Cerebellar cortex (tissue), 1 donor: ENCODE results near the gene PSTK.

Experiments
- DNase-seq: peaks from one replicate; pipeline ENCODE4 v3.0.0-alpha.2; 2015; ENCODE audit warnings: low spot score

PSTK gene

DNA sequence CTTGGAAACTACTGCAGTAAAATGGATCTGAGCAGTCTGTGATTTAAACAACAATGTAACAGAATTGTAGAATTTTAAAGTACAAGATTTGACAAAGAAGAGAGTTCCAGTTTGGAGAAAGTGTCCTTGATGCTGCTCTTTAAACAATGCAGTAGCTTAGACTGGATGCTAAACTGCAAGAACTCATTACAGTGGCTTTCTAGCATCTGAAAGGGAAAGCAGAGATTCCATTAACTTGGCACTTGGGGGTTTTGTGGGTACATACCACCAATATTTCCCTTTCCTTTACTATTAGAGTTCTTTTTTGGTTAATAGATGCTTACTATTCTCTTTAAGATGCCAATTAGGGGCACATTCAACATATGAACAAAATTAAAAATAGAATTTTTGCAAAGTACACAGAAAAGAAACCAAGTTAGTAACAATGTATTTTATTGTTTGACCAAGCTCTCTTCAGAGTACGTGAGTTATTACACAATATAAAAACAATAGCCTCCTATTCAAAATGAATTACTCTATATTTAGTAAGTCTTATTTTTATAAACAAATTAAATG lies 11.9 kb downstream of the PSTK start:
- DNase-seq = no peak

DNA sequence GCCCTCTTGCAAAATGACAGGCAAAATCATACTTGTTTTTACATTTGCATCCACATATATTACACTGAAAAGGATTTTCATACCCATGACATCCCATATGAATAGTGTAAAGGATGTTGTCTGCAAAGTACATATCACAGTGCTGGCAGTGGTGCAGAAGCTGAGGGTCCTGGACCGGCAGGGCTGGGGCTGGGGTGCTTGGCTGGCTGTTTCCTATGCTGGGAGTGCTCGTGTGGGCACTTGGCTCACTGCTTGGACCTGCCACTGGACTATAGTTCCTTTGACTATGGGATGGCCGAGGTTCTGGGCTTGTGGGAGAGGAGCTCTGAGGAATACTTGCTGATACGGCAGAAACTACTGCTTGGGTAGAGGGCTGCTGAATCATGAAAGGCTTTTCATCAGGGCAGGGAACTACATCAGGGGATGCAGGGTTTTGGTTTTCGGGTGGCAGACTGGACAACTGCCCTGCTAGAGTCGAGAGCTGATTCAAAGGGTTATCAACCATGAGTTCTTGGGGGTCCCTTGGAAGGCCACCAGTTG lies 13.7 kb downstream of the PSTK start:
- DNase-seq = no peak

DNA sequence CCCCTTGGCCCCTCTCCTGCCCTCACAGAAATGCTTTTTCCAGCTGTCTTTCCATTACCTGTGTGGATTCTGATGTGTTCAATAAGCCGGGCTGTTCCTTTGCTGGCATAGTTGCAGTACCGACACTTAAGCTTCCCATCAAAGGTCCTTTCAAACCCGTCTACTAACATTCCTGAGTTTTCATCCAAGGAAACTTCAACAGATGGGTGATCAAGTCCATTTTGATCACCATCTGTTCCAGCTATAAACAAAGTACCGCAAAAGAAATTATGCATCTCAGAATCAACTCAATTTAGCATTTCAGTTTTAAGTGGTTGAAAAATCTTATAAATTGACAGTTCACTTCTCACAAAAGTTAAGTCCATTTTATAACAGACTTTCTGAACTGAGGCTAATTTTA lies 15.7 kb downstream of the PSTK start:
- no peak for DNase-seq

DNA sequence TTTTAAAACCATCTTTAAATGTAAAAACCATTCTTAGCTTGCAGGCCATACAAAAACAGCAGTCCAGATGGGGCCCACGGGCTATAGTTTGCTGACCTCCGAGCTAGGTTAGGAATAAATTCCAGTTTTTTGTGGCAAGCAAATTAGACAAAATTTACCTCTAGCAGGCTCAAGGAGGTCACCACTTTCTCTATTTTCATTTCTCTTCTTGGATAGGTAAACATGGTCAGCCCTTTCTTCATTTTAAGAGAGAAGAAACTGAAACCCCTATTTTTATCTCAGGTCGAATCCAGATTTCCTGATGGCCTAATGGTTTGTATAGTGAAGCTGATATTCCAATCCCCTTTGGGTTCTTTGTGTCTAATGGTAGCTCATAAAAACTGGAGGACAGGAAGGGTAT lies 17.7 kb downstream of the PSTK start:
- no peak for DNase-seq

DNA sequence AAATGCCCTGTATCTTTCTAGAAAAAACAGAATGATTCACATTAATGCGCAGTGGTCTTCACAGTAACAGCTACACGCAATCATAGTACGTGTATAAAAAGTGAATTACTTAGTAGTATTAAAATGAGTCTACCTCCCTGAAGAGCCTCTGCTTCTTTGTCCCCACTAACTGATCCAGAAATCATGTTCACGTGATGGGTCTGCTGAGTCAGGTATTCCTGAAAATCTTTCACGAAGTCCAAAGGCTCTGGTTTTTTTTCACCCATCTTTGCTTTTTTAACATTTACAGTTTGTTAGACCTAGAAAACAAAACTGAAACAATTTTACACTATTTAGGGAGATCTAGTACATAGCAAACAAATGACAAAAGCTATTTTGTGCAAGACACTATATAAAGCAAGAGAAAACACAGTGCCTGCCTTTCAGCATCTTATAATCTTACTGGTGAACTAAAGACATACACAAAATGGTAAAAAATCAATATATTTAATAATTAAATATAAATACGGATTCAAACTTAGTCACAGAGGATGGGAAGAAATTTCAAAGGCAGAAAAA lies 18.2 kb downstream of the PSTK start:
- DNase-seq = no peak

DNA sequence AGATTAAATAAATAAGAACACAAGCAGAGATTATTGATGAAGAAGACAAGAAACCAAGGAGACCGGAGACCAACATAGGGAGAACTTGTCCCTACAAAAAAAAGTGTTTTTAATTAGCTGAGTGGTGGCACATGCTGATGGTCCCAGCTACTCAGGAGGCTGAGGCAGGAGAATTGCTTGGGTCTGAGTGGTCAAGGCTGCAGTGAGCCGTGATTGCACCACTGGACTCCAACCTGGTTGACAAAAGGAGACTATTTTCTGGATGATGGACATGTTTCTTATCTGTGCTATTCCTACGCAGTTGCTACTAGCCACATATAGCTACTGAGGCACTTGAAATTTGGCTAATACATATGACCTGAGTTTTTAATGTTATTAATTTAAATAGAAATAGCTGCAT lies 18.7 kb downstream of the PSTK start:
- DNase-seq = no peak

DNA sequence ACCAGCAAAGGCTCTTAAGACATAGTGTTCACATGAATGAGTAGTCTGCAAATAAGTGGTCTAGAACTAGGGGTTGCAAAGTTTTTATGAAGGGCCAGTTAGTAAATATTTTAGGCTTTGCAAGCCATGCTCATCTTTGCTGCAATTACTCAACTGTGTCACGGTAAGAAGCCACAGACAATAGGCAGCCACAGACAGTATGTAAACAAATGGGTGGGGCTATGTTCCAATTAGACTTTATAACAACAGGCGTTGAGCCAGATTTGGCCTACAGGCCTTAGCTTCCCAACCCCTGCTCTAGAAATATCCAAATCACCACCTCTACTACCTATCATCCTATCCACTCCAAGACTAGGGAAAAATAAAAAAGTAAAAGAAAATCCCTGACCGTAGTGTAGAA lies 19.1 kb downstream of the PSTK start:
- no peak for DNase-seq

DNA sequence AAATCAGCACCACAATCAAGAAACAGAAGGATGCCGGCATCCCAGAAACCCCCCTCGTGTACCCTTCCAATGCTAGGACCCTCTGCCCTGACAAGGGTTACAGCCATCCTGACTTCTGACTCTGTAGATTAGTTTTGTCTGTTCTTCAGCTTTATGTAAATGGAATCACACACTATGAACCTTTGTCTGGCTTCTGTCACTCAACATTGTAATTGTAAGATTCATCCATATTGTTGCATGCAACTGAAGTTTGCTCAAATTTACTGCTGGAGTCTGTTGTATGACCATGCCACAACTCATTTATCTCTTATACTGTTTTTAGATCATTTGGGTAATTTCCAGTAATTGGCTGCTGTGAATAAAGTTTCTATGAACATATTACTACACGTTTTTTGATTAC lies 20.0 kb downstream of the PSTK start:
- DNase-seq = no peak

DNA sequence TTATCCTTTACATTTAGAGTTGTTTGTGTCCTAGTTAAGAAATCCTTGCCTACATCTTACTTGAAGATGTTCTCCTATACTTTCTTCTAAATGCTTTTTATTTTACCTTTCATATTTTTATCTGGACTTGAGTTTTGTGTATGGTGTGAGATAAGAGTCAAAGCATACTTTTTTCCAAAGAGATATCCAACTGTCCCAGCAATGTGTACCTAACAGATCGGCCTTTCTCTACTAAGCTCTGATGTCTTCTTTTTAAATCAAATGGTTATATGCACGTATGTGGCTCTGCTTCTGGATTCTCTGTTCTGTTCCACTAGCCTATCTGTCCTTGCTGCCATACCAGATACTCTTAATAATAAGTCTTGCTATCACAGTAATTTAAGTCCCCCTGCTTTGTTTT lies 21.2 kb downstream of the PSTK start:
- no peak for DNase-seq

DNA sequence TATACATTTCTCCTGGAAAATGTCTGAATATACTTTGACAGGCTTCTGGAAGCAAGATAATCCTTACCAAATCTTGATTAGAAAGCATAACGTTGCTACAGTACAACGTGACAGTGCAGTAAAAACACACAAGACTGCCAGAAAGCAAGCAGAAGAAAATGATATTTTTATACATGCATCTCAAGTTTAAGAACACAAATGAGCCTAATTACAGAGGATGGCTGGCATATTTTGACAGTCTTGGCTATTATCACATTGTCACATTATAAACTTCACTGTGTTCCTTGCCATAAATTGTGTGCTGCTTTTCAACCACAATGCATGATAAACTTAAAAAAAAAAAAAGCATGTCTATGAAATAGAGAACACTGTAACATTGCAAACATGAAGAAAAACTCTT lies 24.1 kb downstream of the PSTK start:
- no peak for DNase-seq

DNA sequence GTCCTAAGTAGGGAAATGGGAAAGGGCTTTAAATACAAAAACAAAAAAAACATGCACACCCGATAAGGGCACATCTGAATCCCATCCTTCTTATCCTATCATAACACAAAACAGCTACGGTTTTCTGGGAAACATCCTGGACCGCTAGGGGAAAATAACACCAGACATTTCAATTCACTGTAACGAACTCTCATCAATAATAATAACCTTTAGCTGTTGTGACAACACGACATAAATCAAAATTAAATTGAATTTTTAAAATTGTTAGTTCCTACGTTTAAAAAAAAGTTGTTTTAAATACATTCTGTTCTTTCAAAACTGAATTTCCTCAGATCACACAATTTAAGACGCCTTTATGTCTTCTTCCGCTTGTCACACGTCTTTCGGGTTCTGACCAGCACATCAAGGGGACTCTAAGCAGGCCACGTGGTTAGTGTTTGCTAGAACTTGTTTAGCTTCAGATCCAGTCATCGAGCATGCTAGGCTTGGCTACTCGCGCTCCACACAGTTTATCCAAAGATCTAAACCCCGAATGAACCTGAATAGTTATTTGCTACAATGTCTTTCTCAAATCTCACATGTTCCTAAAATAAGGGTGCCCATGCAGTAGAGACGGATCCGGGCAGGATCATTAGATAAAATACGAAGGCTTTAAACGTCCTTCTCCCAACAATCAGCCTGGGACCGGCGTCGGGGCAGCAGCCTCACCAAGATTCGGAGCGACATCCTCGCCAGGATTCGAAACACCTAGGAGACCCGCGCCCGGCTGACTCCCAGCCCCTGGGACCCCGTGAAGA lies 27.6 kb downstream of the PSTK start:
- peak; percentile 67 for DNase-seq

DNA sequence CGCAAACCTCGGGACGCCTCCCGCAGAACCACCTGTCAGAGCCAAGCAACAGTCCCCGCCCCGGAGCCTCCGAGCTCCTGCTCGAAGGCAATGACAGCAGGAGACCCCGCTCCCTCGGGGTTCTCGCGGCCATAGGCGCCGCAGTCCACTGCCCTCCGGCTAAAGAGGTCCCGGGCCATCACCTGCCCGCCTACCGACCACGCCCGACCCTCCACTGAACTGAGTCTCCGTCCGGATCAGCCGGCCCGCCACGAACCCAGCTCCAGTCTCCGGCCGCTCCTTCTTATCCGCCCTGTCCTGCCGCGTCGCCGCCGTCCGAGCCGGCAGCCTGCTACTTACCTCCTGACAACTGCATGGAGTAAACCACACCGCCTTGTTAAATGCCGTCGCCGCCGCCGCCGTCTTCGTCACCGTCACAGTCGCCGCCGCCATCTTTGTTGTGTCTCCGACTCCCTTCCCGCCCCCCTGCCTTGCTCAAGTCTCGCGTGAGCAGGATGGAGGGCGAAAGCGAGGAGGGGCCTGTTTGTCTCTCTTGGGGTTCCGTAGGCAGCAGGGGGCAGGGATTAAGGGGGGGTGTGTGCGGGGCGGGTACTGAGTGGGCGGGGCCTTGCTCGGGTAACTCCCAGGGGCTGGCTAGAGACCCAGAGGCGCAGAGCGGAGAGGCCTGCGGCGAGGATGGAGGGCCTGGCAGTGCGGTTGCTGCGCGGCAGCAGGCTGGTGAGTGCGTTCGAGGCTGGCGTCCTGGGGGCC lies 28.3 kb downstream of the PSTK start, which contains the start of the genes ACADSB and IKZF5:
Gene ACADSB (plus strand): TSS at position 652 of the 750 bp plus-strand sequence. CDS start 24 bp downstream, at position 676.
Gene IKZF5 (minus strand): TSS at position 441 of the 750 bp plus-strand sequence. CDS start 10,170 bp downstream, outside the sequence.
- DNase-seq = peak; percentile 98

DNA sequence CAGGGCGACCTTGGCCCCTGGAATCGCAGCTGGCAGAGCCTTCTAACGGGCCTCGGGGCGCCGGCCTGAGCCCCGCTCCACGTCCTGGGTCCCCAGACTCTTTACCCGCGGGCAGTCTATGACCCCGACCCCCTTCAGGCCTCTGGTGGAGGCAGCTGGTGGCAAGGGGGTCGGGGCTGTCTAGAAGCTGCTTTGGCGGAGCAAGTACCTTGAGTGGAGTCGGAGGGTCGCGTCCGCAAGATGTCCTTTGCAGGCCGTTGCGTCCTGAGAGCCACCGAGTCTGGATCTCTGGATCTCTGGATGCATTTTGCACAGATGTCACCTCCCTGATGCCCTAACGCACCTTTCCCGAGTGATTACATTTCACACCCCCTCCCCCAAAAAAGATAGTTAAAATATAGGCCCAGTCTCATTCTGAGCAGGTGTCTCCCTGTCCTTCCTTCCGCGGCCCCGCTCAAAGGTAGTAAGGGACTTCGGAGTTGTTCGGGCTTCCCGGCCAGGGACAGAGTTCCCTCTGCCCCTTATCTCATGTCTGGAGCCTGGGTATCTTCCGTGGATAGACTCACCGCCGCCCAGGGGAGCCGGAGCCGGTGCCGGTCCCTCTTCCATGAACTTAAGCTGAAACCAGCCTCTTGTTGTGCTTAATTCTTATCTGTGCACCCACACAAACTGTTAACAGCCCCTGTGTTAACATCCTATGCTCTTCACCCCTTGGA lies 29.1 kb downstream of the PSTK start:
- peak; percentile 41 for DNase-seq

DNA sequence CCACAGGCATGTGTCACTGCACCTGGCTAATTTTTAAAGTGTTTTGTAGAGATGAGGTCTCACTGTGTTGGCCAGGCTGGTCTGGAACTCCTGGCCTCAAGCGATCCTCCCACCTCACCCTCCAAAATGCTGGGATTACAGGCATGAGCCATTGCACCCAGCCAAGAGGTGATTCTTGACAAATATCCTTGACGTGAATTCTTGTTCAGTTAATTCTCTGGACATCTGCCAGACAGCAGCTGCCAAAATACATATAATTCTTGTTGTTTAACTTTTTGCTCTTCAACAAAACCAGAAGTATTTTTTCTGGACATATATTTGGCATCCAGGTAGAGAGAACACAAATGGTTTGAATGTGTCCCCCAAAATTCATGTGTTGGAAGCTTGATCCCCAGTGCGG lies 31.8 kb downstream of the PSTK start:
- DNase-seq = no peak

DNA sequence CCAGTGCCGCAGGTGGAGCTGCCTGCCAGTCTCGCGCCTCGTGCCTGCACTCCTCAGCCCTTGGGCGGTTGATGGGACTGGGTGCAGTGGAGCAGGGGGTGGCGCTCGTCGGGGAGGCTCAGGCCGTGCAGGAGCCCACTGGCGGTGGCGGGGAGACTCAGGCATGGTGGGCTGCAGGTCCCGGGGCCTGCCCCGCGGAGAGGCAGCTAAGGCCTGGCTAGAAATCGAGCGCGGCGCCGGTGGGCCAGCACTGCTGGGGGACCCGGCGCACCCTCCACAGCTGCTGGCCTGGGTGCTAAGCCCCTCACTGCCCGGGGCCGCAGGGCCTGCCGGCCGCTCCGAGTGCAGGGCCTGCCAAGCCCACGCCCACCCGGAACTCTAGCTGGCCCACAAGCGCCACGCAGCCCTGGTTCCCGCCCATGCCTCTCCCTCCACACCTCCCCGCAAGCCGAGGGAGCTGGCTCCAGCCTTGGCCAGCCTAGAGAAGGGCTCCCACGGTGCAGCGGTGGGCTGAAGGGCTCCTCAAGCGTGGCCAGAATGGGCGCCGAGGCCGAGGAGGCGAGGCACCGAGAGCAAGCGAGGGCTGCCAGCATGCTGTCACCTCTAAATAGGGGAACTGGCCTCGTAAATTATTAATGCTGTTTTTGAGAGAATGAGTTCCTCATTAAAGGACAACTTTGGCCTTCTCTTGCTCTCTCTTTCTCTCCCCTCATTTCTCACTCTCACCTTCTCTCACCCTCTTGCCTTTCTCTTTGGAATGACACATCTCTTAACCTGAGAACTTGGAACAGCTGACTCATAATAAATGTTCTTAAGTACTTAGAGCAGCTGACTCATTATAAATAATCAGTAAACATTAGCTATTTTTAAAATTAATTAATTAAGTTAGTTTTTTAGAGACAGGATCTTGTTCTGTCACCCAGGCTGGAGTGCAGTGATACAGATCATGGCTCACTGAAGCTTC lies 33.5 kb downstream of the PSTK start:
- no peak for DNase-seq

DNA sequence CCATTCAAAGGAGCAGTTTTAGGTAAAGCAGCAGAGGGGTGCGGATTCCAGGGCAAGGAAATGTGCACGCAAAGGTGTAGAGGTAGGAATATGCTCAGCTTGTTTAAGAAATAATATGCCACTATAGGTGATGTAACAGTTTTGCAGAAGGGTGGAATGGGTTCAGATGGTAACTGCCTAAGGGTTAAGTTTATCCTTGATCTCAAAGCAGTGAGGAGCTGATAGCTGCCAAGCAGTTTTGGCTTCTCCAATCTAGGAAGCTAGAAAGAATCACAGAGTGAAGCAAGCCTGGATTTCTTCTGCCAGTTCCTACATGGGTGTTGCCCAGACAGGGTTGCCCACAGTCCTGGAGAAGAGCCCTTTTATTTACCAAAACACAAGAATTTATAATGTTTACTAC lies 34.6 kb downstream of the PSTK start:
- DNase-seq = no peak

DNA sequence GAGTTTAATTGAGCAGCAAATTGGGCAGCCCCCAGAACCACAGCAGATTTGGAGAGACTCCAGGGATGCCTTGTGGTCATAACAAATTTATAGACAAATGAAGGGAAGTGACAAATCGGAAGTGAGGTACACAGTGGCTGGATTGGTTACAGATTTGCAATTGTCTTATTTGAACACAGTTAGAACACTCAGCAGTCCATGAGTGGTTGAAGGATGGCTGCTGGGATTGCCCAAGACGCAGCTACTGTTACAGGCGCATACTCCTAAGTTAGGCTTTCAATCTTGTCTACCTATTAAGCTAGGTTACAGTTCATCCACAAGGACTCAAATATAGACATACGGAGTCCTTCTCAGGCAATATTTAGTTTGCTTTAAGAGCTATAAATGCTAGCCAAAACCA lies 36.0 kb downstream of the PSTK start:
- DNase-seq = no peak

DNA sequence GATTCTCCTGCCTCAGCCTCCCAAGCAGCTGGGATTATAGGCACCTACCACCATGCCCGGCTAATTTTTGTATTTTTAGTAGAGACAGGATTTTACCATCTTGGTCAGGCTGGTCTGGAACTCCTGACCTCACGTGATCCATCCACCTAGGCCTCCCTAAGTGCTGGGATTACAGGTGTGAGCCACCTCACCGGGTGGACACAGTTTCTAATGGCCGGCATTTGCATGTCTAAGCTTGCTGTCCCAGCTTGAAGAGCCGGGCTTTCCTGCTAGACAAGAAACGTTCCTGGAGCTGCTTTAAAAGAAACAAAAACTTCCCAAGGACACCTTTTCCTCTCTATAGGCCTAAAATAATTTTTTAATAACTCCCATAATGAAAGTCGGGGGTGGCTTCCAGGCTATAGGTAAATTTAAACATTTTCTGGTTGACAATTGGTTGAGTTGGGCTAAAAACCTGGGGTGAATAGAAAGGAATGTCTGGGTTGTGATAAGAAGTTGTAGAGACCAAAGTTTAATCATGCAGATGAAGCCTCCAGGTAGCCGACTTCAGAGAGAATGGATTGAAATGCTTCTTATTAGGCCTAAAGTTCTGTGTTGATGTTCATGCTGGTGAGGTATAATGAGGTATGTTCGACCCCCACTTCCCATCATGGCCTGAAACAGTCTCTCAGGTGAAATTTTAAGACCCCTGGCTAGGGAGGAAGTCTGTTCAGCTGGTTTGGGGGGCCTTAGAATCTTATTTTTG lies 37.4 kb downstream of the PSTK start:
- no peak for DNase-seq

DNA sequence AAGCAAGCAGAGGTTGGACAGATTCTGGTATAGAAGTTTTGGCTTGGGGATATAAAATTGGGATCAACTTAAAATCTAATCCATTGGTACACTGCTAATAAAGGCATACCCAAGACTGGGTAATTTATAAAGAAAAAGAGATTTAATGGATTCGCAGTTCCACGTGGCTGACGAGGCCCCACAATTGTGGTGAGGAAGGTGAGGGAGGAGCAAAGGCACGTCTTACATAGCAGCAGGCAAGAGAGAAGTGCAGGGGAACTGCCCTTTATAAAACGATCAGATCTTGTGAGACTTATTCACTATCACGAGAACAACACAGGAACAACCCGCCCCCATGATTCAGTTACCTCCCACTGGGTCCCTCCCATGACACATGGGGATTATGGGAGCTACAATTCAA lies 38.3 kb downstream of the PSTK start:
- no peak for DNase-seq

DNA sequence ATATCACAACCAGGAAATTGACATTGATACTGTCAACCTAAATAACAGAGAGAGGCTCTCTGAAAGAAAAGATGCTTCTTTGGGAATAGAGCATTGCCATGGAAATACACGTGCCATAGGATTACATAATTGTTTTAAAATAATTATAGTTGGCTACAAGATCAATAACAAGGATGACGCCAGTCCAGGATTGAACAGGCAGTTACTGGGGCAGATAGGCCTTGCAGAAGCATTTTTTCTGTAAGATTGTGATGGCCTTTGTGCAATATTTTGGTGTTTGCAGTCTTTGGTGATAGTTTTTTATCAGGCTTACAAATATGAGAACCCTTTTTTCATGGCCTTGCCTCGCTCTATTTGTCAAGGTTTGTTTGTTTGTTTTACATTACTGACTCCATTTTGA lies 39.1 kb downstream of the PSTK start:
- DNase-seq = no peak
